Panc1 (cell line): Measurements from ENCODE around the gene SRC.

Experiments
- CTCF ChIP-seq: fragments of 450-650 bp; IDR thresholded peaks from 2 replicates; pipeline ENCODE4 v1.5.1; 2017; ENCODE audit warnings: mild to moderate bottlenecking
- TCF7L2 ChIP-seq: IDR thresholded peaks from 2 replicates; pipeline ENCODE4 v1.6.1; 2011; ENCODE audit warnings: mild to moderate bottlenecking, low read depth, low read length, inconsistent platforms

- TF ChIP-seq CTCF (no peak), TCF7L2 (no peak)
Observed at GRCh38 chr20:37401930-37402675, 56.2 kb downstream of the SRC start.
